GM12801 (cell line): ENCODE results near the gene COPRS.

Source experiments
- TF ChIP-seq, protein P1 (sequence below): IDR thresholded peaks from one replicate; pipeline ENCODE4 v1.5.1; 2011; ENCODE audit warnings: control low read depth; ENCODE audit not compliant: insufficient read length; ENCODE audit errors: extremely low read depth

Gene COPRS

DNA sequence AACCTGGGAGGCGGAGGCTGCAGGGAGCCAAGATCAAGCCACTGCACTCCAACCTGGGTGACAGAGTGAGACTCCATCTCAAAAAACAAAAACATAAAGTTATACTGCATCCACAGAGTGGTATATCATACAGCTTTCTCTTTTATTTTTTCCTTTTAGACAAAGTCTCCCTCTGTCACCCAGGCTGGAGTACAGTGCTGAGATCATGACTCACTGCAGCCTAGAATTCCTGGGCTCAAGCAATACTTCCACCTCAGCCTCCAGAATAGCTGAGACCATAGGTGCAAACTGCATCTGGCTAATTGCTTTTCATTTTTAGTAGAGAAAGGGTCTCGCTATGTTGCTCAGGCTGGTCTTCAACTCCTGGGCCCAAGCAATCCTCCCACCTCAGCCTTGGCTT lies 10.0 kb upstream of the COPRS start:
- TF ChIP-seq, protein P1, sequence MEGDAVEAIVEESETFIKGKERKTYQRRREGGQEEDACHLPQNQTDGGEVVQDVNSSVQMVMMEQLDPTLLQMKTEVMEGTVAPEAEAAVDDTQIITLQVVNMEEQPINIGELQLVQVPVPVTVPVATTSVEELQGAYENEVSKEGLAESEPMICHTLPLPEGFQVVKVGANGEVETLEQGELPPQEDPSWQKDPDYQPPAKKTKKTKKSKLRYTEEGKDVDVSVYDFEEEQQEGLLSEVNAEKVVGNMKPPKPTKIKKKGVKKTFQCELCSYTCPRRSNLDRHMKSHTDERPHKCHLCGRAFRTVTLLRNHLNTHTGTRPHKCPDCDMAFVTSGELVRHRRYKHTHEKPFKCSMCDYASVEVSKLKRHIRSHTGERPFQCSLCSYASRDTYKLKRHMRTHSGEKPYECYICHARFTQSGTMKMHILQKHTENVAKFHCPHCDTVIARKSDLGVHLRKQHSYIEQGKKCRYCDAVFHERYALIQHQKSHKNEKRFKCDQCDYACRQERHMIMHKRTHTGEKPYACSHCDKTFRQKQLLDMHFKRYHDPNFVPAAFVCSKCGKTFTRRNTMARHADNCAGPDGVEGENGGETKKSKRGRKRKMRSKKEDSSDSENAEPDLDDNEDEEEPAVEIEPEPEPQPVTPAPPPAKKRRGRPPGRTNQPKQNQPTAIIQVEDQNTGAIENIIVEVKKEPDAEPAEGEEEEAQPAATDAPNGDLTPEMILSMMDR = no peak

DNA sequence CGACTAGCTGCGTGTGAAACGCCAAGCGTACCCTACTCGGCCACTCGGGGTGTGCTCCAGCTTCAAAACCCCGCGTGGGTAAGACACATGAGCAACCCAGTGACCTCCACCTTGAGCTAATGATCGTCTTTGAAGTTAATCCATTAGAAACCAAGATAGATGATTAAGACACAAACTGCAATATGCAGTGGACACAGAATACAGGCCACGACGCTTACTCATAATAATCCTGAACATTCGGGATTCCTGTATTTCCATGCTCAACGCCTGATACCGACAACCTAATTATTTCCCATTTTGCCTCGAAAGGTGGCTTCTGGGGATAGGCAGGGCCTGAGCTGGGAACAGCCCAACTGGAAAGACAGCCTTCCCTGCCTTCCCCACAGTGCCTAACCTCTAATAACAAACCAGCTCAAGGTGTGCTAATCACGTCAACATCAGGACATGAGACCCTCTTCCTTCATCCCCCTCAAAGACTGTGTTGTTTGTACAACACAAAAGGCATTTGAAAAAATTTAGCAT lies 504 bp upstream of the COPRS start:
- TF ChIP-seq, protein P1 = no peak

DNA sequence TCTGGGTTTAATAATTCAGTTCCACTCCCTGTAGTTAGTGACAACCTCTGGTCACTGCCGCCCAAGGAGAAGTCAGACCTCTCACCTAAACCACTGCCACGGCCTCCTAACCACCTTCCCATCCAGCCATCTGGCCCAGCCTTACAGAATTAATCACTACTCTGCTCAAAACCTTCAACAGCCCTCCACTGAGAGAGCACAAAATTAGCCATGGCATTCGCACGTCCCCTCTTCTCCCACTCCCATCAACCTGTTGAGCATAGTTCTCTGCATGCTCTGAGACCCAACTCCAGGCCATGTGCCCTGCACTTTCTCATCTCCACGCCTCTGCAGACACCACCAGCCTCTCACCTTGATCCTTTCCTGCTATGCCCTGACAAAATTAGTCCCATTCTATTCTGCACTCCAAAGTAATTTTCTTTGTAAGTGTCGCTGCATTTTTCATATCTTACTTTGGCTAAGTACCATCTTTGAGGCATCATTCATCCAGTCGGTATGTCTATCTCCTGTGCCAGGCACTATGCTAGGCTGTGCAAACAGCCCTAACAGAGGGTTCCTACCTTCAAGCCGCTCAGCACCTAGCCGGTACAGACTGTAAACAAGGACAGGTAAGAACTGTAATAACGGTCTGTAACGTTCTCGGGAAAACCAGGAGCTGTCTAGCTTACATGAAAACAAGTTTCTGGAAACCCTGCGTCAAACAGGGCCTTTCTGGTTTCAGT lies 963 bp downstream of the COPRS start:
- TF ChIP-seq, protein P1 = no peak

DNA sequence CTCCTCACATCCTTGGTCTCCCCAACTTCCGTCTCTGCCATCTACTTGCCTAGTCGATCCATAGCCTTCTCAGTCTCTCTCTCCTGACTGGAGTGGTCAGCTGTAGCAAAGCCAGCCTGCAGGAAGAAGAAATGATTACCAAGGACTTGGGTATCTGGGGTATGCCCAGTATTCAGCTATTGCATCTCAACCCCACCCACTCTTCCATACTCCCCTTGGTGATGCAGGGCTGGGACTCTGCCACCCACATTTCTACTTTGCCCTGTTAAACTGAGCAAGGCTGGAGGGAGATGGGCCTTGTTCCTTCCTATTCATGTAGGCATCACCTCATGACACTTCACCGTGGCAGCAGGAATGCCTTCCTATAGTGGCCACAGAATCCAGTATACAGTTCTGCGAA lies 2.3 kb downstream of the COPRS start:
- TF ChIP-seq, protein P1 = no peak

DNA sequence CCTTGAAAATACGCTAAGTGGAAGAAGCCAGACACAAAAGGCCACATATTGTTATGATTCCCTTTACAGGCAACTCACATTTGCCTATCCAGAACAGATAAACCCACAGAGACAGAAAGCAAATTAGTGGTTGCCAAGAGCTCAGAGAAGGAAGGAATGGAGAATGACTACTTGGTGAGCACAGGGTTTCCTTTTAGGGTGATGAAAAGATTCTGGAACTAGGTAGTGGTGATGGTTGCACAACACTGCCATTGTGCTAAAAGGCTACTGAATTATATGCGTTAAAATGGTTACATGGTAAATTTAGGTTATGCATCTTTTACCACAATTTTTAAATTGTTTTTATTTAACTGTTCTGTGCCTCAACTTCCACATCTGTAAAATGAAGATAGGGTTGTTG lies 4.4 kb downstream of the COPRS start:
- TF ChIP-seq, protein P1 = no peak

DNA sequence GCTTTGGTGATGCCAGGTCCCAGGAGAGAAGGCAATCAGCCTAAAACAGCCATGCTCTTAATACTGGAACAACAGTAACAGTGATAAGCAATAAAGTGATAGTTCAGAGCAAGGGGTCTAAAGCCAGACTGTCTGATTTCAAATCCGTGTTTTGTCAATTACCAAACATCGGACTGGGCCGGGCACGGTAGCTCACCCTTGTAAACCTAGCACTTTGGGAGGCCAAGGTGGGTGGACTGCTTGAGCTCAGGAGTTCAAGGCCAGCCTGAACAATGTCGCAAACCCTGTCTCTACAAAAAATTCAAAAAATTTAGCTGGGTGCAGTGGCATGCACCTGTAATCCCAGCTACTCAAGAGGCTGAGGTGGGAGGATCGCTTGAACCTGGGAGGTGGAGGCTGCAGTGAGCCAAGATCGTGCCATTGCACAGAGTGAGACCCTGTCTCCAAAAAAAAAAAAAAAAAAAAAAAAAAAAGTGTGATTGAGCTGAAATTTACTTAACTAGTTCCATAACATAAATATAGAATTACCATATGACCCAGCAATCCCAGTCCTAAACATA lies 5.1 kb downstream of the COPRS start:
- TF ChIP-seq, protein P1 = no peak

DNA sequence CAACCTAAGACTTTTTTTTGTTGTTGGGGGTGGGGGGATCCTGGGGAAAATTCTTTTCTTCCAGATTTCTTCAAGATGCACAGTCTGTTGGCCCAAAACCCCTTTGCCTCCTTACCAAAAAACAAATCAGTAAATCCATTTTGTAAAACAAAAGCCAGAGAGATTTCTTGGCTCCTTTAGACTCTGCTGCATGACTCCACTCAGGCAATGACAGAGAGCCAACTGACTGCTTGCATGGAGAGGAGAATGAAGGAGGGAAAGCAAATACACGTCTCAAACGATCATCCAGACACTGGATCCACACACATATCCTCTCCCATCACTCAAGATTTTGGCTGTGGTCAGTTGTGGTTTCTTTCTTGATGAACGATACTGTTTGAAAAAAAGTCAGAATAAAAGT lies 13.8 kb downstream of the COPRS start:
- TF ChIP-seq, protein P1 = no peak
